ENCODE results near the gene SP4. TPM values are rescaled to one million over a fixed set of nuclear protein-coding genes. Genes with fewer than 3 reads are reported as not detected.

The SP4 gene
- polyA plus RNA-seq, 3 donors: 1.3 to 1.8 (median 1.3) TPM

- Histone ChIP-seq H4K20me1 (ENCODE audit: insufficient read depth, low read length) (no peaks in the 10 kb centered on the region), H3K36me3 (replicated peaks in 1 of 2; ENCODE audit: control insufficient read depth in 1 of 2, insufficient read depth in 2 of 2, low read length in 2 of 2) (peaks cover 2 to 13% of the 10 kb centered on the region in 2 donors), H3K9ac (ENCODE audit: insufficient read depth, low read length, poor library complexity, severe bottlenecking) (no peak overlapping the region), H3K4me2 (replicated peaks; ENCODE audit: extremely low read depth, low read length, poor library complexity, severe bottlenecking) (no peak overlapping the region), H2AFZ (ENCODE audit: insufficient read depth, low read depth, low read length, poor library complexity, severe bottlenecking) (no peak overlapping the region), H3K79me2 (ENCODE audit: insufficient read depth, low read length) (no peaks in the 10 kb centered on the region), H3K27me3 (ENCODE audit: control insufficient read depth in 2 of 2, insufficient read depth in 2 of 2, low read length in 2 of 2) (no peaks in the 10 kb centered on the region), H3K4me3 (replicated peaks in 1 of 3; ENCODE audit: low read depth in 2 of 3, low read length in 3 of 3) (no peak overlapping the region), H3K27ac (ENCODE audit: low read depth in 1 of 2, low read length in 2 of 2) (no peak overlapping the region), H3K9me3 (replicated peaks in 1 of 2; ENCODE audit: control insufficient read depth in 1 of 2, insufficient read depth in 1 of 2, low read length in 2 of 2) (no peaks in the 10 kb centered on the region), H3K4me1 (ENCODE audit: control insufficient read depth in 1 of 2, insufficient read depth in 2 of 2, low read length in 2 of 2) (no peaks in the 10 kb centered on the region)
- Mint-ChIP-seq H3K4me3 (no peak overlapping the region), H3K36me3 (peaks cover 15 to 17% of the 10 kb centered on the region in 2 donors), H3K27ac (no peak overlapping the region), H3K4me1 (no peaks in the 10 kb centered on the region), H3K27me3 (ENCODE audit: low read depth in 3 of 3) (no peaks in the 10 kb centered on the region), H3K9me3 (peaks cover 0 to 1% (median 0%) of the 10 kb centered on the region in 7 donors)
- intact Hi-C loops (cut with micrococcal nuclease): no loop called here
- no peak for TF ChIP-seq CTCF (IDR thresholded peaks at IDR 0.05)
- no peak for DNase-seq
These were observed 86.2 kb downstream of the SP4 start for GRCh38 chr7:21514062-21514461.

GRCh38 chr7:21524680-21525079 is 96.8 kb downstream of the SP4 start:
- no peak for DNase-seq
- Mint-ChIP-seq H3K4me1 (no peaks in the 10 kb centered on the region), H3K4me3 (no peak overlapping the region), H3K27ac (no peak overlapping the region), H3K36me3 (no peaks in the 10 kb centered on the region), H3K27me3 (ENCODE audit: low read depth in 3 of 3) (peaks cover 0 to 3% (median 2%) of the 10 kb centered on the region in 3 donors), H3K9me3 (peaks cover 0 to 3% (median 2%) of the 10 kb centered on the region in 7 donors)
- no peaks in the 10 kb centered on the region for H3K36me3 ChIP-seq (replicated peaks in 1 of 2; ENCODE audit: control insufficient read depth in 1 of 2, insufficient read depth in 2 of 2, low read length in 2 of 2)
- no peak overlapping the region for H3K4me3 ChIP-seq (replicated peaks in 1 of 3; ENCODE audit: low read depth in 2 of 3, low read length in 3 of 3)
- H2AFZ ChIP-seq (ENCODE audit: insufficient read depth, low read depth, low read length, poor library complexity, severe bottlenecking): no peak overlapping the region
- peaks cover 0 to 7% of the 10 kb centered on the region in 2 donors for H3K9me3 ChIP-seq (replicated peaks in 1 of 2; ENCODE audit: control insufficient read depth in 1 of 2, insufficient read depth in 1 of 2, low read length in 2 of 2)
- TF ChIP-seq CTCF (IDR thresholded peaks at IDR 0.05): no peak
- no peaks in the 10 kb centered on the region for H3K4me1 ChIP-seq (ENCODE audit: control insufficient read depth in 1 of 2, insufficient read depth in 2 of 2, low read length in 2 of 2)
- intact Hi-C loops (cut with micrococcal nuclease): no loop called here
- no peak overlapping the region for H3K9ac ChIP-seq (ENCODE audit: insufficient read depth, low read length, poor library complexity, severe bottlenecking)
- H4K20me1 ChIP-seq (ENCODE audit: insufficient read depth, low read length): no peaks in the 10 kb centered on the region
- H3K27ac ChIP-seq (ENCODE audit: low read depth in 1 of 2, low read length in 2 of 2): no peak overlapping the region
- no peaks in the 10 kb centered on the region for H3K79me2 ChIP-seq (ENCODE audit: insufficient read depth, low read length)
- no peaks in the 10 kb centered on the region for H3K27me3 ChIP-seq (ENCODE audit: control insufficient read depth in 2 of 2, insufficient read depth in 2 of 2, low read length in 2 of 2)
- WGBS (ENCODE audit: insufficient coverage): no CpG with 5 or more reads among the region's 1 CpG
- H3K4me2 ChIP-seq (replicated peaks; ENCODE audit: extremely low read depth, low read length, poor library complexity, severe bottlenecking): no peak overlapping the region
